SK-N-SH treated with all-trans-retinoic acid at 6 μM for 48 hours (cell line): Measurements from ENCODE around the gene SGCA.

Experiments
- ATAC-seq: fragments of 200-7000 bp; cut with Tn5 transposase; 3 replicates; pipeline ENCODE4 v1.9.1; 2020; ENCODE audit warnings: mild to moderate bottlenecking, moderate library complexity
- ARNTL ChIP-seq: fragments of 450-650 bp; formaldehyde crosslinking; IDR thresholded peaks from 2 replicates; pipeline ENCODE4 v1.5.0; 2020; ENCODE audit warnings: low read depth, mild to moderate bottlenecking, moderate library complexity, borderline replicate concordance
- BACH2 ChIP-seq: fragments of 250-450 bp; sonication (Bioruptor Pico); IDR thresholded peaks from 2 replicates; pipeline ENCODE4 v1.9.0; 2021; ENCODE audit warnings: mild to moderate bottlenecking, borderline replicate concordance
- CSDC2 ChIP-seq: fragments of 250-450 bp; sonication (Bioruptor Pico); IDR thresholded peaks from 2 replicates; pipeline ENCODE4 v1.5.0; 2020; ENCODE audit warnings: mild to moderate bottlenecking, moderate library complexity
- ESRRG ChIP-seq: fragments of 250-450 bp; sonication (Bioruptor Pico); IDR thresholded peaks from 2 replicates; pipeline ENCODE4 v1.6.1; 2021; ENCODE audit warnings: mild to moderate bottlenecking
- GLIS3 ChIP-seq: fragments of 250-450 bp; sonication (Bioruptor Pico); IDR thresholded peaks from 2 replicates; pipeline ENCODE4 v1.5.0; 2020; ENCODE audit warnings: mild to moderate bottlenecking, moderate library complexity
- ISL1 ChIP-seq: fragments of 250-450 bp; sonication (Bioruptor Pico); IDR thresholded peaks from 2 replicates; pipeline ENCODE4 v2.1.2; 2022; ENCODE audit warnings: mild to moderate bottlenecking, moderate library complexity
- OSR1 ChIP-seq: fragments of 250-450 bp; sonication (Bioruptor Pico); IDR thresholded peaks from 2 replicates; pipeline ENCODE4 v1.8.0; 2022; ENCODE audit warnings: moderate library complexity, mild to moderate bottlenecking, inconsistent platforms
- PPARA ChIP-seq: fragments of 250-450 bp; sonication (Bioruptor Pico); IDR thresholded peaks from 2 replicates; pipeline ENCODE4 v1.5.0; 2020; ENCODE audit warnings: mild to moderate bottlenecking, borderline replicate concordance
- RARB ChIP-seq: fragments of 250-450 bp; sonication (Bioruptor Pico); IDR thresholded peaks from 2 replicates; pipeline ENCODE4 v1.8.0; 2021; ENCODE audit warnings: mild to moderate bottlenecking, moderate library complexity
- SNAI2 ChIP-seq: fragments of 250-450 bp; sonication (Bioruptor Pico); IDR thresholded peaks from 2 replicates; pipeline ENCODE4 v1.5.0; 2020; ENCODE audit warnings: mild to moderate bottlenecking, moderate library complexity
- TCF4 ChIP-seq: fragments of 250-450 bp; sonication (Bioruptor Pico); IDR thresholded peaks from 2 replicates; pipeline ENCODE4 v1.8.0; 2021; ENCODE audit warnings: mild to moderate bottlenecking, moderate library complexity, borderline replicate concordance
- TOX ChIP-seq: fragments of 250-450 bp; sonication (Bioruptor Pico); IDR thresholded peaks from 2 replicates; pipeline ENCODE4 v1.8.0; 2021; ENCODE audit warnings: mild to moderate bottlenecking, moderate library complexity, borderline replicate concordance
- ZC3H10 ChIP-seq: fragments of 250-450 bp; sonication (Bioruptor Pico); IDR thresholded peaks from 2 replicates; pipeline ENCODE4 v1.5.1; 2021; ENCODE audit warnings: mild to moderate bottlenecking, moderate library complexity
- ZFP3 ChIP-seq: fragments of 250-450 bp; sonication (Bioruptor Pico); IDR thresholded peaks from 2 replicates; pipeline ENCODE4 v1.5.0; 2020; ENCODE audit warnings: mild to moderate bottlenecking, moderate library complexity
- ZFP30 ChIP-seq: fragments of 450-650 bp; formaldehyde crosslinking; IDR thresholded peaks from 2 replicates; pipeline ENCODE4 v1.5.0; 2022; ENCODE audit warnings: mild to moderate bottlenecking, moderate library complexity
- ZNF565 ChIP-seq: fragments of 450-650 bp; formaldehyde crosslinking; conservative IDR thresholded peaks from 2 replicates; pipeline ENCODE4 v1.5.0; 2020; ENCODE audit warnings: low read depth, mild to moderate bottlenecking, moderate library complexity
- ZNF70 ChIP-seq: fragments of 450-650 bp; formaldehyde crosslinking; IDR thresholded peaks from 2 replicates; pipeline ENCODE4 v1.5.0; 2020; ENCODE audit warnings: mild to moderate bottlenecking, moderate library complexity
- ZNF8 ChIP-seq: fragments of 450-650 bp; formaldehyde crosslinking; IDR thresholded peaks from 2 replicates; pipeline ENCODE4 v1.5.0; 2020; ENCODE audit warnings: mild to moderate bottlenecking, moderate library complexity
- TF ChIP-seq, protein P1 (sequence below): fragments of 250-450 bp; sonication (Bioruptor Pico); IDR thresholded peaks from 2 replicates; pipeline ENCODE4 v1.5.1; 2020; ENCODE audit warnings: low read depth, mild to moderate bottlenecking, moderate library complexity
- TF ChIP-seq, protein P2 (sequence below): fragments of 250-450 bp; sonication (Bioruptor Pico); IDR thresholded peaks from 2 replicates; pipeline ENCODE4 v1.8.0; 2020; ENCODE audit warnings: mild to moderate bottlenecking, moderate library complexity, borderline replicate concordance
- TF ChIP-seq, protein P3 (sequence below): fragments of 250-450 bp; sonication (Bioruptor Pico); IDR thresholded peaks from 2 replicates; pipeline ENCODE4 v1.5.0; 2020; ENCODE audit warnings: mild to moderate bottlenecking, moderate library complexity
- TF ChIP-seq, protein P4 (sequence below): fragments of 250-450 bp; sonication (Bioruptor Pico); IDR thresholded peaks from 2 replicates; pipeline ENCODE4 v1.8.0; 2021; ENCODE audit warnings: low read depth, mild to moderate bottlenecking, moderate library complexity, borderline replicate concordance
- TF ChIP-seq, protein P5 (sequence below): fragments of 250-450 bp; sonication (Bioruptor Pico); IDR thresholded peaks from 2 replicates; pipeline ENCODE4 v1.5.1; 2021; ENCODE audit warnings: mild to moderate bottlenecking, moderate library complexity

Gene SGCA

DNA sequence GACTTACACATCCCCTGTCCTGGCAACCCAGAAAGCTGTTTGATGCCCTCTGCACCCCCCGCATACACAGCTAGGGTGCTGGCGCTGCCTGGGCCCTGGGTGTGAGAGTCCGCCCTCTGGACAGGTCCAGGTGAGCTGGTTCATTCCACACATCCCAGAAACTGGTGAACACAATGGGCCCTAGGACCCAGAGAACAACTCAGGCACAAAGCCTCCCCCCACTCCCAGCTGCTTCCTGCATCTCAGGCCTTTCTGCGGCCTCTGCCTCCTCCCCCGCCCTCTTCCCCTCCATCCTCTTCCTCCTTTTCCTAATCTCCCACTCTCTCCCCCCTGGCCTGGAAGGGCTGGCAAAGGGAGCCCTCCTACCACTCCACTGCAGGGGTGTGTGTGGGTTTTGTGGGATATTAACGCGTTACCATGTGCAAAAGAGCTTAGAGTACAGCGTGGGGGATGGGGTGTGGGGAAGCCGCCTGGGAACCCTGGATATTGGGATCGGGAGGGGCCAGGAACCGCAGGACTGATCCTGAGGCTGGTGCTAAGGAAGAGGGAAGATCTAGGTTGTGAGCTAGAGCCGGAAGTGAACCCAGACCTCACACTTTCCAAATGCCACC, 13.8 kb upstream of the SGCA start:
- TF ChIP-seq RARB (CRISPR knock-in tag) (peak; percentile 83; the same call in 1 of the 2 replicates), GLIS3 (CRISPR knock-in tag) (no peak), TOX (no peak), ISL1 (CRISPR knock-in tag) (no peak), ZFP30 (CRISPR knock-in tag) (0 out of 2 replicates have a peak, but pooled peaks have one; percentile 21), BACH2 (CRISPR knock-in tag) (no peak), ZNF8 (CRISPR knock-in tag) (no peak), TCF4 (CRISPR knock-in tag) (peak; percentile 69), ZFP3 (CRISPR knock-in tag) (0 out of 2 replicates have a peak, but pooled peaks have one; percentile 41), ZC3H10 (CRISPR knock-in tag) (no peak), ZNF565 (CRISPR knock-in tag) (no peak), CSDC2 (CRISPR knock-in tag) (peak; percentile 64; the same call in 1 of the 2 replicates), ESRRG (peak; percentile 47; the same call in 1 of the 2 replicates), ZNF70 (CRISPR knock-in tag) (no peak), ARNTL (CRISPR knock-in tag) (no peak), OSR1 (CRISPR knock-in tag) (no peak), PPARA (CRISPR knock-in tag) (no peak), SNAI2 (peak; percentile 65; the same call in 1 of the 2 replicates)
- TF ChIP-seq, protein P1, sequence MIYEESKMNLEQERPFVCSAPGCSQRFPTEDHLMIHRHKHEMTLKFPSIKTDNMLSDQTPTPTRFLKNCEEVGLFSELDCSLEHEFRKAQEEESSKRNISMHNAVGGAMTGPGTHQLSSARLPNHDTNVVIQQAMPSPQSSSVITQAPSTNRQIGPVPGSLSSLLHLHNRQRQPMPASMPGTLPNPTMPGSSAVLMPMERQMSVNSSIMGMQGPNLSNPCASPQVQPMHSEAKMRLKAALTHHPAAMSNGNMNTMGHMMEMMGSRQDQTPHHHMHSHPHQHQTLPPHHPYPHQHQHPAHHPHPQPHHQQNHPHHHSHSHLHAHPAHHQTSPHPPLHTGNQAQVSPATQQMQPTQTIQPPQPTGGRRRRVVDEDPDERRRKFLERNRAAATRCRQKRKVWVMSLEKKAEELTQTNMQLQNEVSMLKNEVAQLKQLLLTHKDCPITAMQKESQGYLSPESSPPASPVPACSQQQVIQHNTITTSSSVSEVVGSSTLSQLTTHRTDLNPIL (CRISPR knock-in tag): no peak
- TF ChIP-seq, protein P2, sequence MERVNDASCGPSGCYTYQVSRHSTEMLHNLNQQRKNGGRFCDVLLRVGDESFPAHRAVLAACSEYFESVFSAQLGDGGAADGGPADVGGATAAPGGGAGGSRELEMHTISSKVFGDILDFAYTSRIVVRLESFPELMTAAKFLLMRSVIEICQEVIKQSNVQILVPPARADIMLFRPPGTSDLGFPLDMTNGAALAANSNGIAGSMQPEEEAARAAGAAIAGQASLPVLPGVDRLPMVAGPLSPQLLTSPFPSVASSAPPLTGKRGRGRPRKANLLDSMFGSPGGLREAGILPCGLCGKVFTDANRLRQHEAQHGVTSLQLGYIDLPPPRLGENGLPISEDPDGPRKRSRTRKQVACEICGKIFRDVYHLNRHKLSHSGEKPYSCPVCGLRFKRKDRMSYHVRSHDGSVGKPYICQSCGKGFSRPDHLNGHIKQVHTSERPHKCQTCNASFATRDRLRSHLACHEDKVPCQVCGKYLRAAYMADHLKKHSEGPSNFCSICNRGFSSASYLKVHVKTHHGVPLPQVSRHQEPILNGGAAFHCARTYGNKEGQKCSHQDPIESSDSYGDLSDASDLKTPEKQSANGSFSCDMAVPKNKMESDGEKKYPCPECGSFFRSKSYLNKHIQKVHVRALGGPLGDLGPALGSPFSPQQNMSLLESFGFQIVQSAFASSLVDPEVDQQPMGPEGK (CRISPR knock-in tag): peak; percentile 61; the same call in 1 of the 2 replicates
- TF ChIP-seq, protein P3, sequence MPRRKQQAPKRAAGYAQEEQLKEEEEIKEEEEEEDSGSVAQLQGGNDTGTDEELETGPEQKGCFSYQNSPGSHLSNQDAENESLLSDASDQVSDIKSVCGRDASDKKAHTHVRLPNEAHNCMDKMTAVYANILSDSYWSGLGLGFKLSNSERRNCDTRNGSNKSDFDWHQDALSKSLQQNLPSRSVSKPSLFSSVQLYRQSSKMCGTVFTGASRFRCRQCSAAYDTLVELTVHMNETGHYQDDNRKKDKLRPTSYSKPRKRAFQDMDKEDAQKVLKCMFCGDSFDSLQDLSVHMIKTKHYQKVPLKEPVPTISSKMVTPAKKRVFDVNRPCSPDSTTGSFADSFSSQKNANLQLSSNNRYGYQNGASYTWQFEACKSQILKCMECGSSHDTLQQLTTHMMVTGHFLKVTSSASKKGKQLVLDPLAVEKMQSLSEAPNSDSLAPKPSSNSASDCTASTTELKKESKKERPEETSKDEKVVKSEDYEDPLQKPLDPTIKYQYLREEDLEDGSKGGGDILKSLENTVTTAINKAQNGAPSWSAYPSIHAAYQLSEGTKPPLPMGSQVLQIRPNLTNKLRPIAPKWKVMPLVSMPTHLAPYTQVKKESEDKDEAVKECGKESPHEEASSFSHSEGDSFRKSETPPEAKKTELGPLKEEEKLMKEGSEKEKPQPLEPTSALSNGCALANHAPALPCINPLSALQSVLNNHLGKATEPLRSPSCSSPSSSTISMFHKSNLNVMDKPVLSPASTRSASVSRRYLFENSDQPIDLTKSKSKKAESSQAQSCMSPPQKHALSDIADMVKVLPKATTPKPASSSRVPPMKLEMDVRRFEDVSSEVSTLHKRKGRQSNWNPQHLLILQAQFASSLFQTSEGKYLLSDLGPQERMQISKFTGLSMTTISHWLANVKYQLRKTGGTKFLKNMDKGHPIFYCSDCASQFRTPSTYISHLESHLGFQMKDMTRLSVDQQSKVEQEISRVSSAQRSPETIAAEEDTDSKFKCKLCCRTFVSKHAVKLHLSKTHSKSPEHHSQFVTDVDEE (CRISPR knock-in tag): no peak
- TF ChIP-seq, protein P4, sequence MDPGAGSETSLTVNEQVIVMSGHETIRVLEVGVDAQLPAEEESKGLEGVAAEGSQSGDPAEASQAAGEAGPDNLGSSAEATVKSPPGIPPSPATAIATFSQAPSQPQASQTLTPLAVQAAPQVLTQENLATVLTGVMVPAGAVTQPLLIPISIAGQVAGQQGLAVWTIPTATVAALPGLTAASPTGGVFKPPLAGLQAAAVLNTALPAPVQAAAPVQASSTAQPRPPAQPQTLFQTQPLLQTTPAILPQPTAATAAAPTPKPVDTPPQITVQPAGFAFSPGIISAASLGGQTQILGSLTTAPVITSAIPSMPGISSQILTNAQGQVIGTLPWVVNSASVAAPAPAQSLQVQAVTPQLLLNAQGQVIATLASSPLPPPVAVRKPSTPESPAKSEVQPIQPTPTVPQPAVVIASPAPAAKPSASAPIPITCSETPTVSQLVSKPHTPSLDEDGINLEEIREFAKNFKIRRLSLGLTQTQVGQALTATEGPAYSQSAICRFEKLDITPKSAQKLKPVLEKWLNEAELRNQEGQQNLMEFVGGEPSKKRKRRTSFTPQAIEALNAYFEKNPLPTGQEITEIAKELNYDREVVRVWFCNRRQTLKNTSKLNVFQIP: no peak
- TF ChIP-seq, protein P5, sequence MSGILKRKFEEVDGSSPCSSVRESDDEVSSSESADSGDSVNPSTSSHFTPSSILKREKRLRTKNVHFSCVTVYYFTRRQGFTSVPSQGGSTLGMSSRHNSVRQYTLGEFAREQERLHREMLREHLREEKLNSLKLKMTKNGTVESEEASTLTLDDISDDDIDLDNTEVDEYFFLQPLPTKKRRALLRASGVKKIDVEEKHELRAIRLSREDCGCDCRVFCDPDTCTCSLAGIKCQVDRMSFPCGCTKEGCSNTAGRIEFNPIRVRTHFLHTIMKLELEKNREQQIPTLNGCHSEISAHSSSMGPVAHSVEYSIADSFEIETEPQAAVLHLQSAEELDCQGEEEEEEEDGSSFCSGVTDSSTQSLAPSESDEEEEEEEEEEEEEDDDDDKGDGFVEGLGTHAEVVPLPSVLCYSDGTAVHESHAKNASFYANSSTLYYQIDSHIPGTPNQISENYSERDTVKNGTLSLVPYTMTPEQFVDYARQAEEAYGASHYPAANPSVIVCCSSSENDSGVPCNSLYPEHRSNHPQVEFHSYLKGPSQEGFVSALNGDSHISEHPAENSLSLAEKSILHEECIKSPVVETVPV (CRISPR knock-in tag): no peak
- peak; percentile 75 for ATAC-seq

DNA sequence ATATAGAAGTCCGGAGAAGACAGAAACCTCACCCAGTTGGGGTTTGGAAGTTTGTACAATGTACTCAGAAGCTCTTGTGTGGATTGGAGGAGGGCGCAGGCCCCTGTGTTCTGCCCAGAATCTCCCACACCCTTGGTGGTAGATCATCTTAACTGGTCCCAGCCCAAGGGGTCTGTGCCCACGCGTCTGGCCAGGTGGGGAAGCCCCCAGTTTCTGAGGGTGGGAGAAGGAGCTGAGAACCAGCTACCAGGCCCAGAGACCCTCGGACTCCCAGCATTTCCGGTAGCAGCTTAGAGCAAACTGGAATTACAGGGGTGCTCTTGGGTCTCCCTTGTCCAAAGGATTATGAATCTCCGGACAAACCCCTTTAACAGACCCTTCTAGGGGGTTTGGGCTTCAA, 13.1 kb upstream of the SGCA start:
- TF ChIP-seq ARNTL (CRISPR knock-in tag) (no peak), SNAI2 (no peak), ISL1 (CRISPR knock-in tag) (no peak), ZFP30 (CRISPR knock-in tag) (no peak), TOX (no peak), ZNF565 (CRISPR knock-in tag) (no peak), ZC3H10 (CRISPR knock-in tag) (no peak), GLIS3 (CRISPR knock-in tag) (no peak), CSDC2 (CRISPR knock-in tag) (no peak), ZFP3 (CRISPR knock-in tag) (no peak), ZNF70 (CRISPR knock-in tag) (no peak)
- TF ChIP-seq, protein P5 (CRISPR knock-in tag): no peak
- TF ChIP-seq, protein P2 (CRISPR knock-in tag): no peak
- TF ChIP-seq, protein P4: no peak
- no peak for ATAC-seq
